GM21786 (cell line): ENCODE data around the gene NNT.
"Not testable (repeated sequence)": the region's sequence is repeated elsewhere in the genome, so short reads cannot be mapped to it uniquely, and the experiment has no call there.

Experiments used
- ATAC-seq: cut with Tn5 transposase; IDR thresholded peaks from one replicate; pipeline ENCODE4 v1.9.1; 2021; ENCODE audit not compliant: unreplicated experiment

NNT gene

GRCh38 chr5:43702293-43702692 lies 99.3 kb downstream of the NNT start:
- no peak for ATAC-seq

- no peak for ATAC-seq
These were observed 99.8 kb downstream of the NNT start for GRCh38 chr5:43702815-43703214.

- no peak for ATAC-seq
These were observed 101.3 kb downstream of the NNT start for GRCh38 chr5:43704243-43704642.

- not testable (repeated sequence) for ATAC-seq
These were observed 103.6 kb downstream of the NNT start for GRCh38 chr5:43706576-43706975.

GRCh38 chr5:43711496-43711895 lies 108.5 kb downstream of the NNT start:
- ATAC-seq = no peak

GRCh38 chr5:43712081-43712480 lies 109.1 kb downstream of the NNT start:
- no peak for ATAC-seq

- not testable (repeated sequence) for ATAC-seq
These were observed 116.8 kb downstream of the NNT start for GRCh38 chr5:43719783-43720182.

GRCh38 chr5:43728581-43728980 lies 125.6 kb downstream of the NNT start:
- ATAC-seq = no peak

- no peak for ATAC-seq
These were observed 127.0 kb downstream of the NNT start for GRCh38 chr5:43729846-43730478.

- ATAC-seq = no peak
These were observed 127.9 kb downstream of the NNT start for GRCh38 chr5:43730832-43731342.

GRCh38 chr5:43731573-43731972 lies 128.6 kb downstream of the NNT start:
- no peak for ATAC-seq

GRCh38 chr5:43745923-43746548 lies 143.1 kb downstream of the NNT start:
- not testable (repeated sequence) for ATAC-seq

GRCh38 chr5:43750809-43751208 lies 147.8 kb downstream of the NNT start:
- ATAC-seq = no peak

- no peak for ATAC-seq
These were observed 150.1 kb downstream of the NNT start for GRCh38 chr5:43753069-43753468.
